HG03039 (cell line): Measurements from ENCODE around the gene TMEM208.

Experiments
- ATAC-seq: cut with Tn5 transposase; IDR thresholded peaks from one replicate; pipeline ENCODE4 v1.9.1; 2021; ENCODE audit warnings: mild to moderate bottlenecking, moderate library complexity; ENCODE audit not compliant: unreplicated experiment

Gene TMEM208

GRCh38 chr16:67226804-67227566, at the start of gene TMEM208:
Gene TMEM208, plus strand, starts transcription at chr16:67227130. Its CDS starts 89 bp downstream, at chr16:67227219.
- peak; percentile 78 for ATAC-seq

DNA sequence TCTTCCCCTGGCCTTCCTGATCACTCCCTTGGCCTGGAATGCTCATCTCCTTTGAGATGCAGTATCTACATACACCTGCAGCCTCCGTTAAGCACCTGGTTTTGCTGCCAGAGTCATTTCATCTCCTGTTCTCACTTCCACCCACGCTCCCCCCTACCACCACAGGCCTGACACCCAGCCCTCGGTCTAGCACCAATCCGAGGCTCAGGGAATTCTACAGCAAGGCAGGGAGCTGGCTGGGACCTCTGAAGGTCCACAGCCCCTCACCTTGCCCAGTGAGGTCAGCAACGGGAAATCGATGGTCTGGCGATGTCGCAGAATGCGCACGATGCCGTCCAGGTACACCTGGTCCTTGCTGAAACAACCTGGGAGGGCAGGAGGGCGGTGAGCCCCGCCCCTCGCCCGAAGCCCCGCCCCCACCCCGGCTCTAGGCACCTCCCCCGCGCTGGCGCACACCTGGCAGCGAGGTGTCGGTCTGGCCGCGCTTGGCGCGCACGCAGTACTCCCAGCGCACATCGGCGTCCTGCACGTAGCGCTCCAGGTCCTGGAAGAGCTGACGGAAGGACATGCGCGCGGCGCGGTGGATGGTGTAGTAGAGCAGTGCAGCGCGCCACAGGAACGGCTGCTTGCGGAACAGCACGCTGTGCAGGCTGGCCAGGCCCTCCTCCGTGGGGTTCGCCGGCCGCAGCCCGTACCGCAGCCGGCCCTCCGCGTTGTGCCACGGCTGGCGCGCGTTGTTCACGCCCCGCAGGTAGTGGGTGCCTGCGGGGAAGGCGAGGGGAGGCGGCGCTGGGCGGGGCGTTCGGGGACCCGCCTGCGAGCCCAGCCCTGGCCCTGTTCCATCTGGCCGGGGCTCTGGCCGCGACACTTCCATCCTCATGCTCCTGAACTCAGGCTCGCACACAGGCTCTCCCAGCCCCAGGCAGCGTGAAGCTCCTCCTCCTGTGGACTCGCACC, 48.9 kb upstream of the TMEM208 start:
- ATAC-seq = no peak

GRCh38 chr16:67179421-67180080, 47.4 kb upstream of the TMEM208 start:
- no peak for ATAC-seq

GRCh38 chr16:67180166-67180565, 46.8 kb upstream of the TMEM208 start:
- ATAC-seq = no peak

DNA sequence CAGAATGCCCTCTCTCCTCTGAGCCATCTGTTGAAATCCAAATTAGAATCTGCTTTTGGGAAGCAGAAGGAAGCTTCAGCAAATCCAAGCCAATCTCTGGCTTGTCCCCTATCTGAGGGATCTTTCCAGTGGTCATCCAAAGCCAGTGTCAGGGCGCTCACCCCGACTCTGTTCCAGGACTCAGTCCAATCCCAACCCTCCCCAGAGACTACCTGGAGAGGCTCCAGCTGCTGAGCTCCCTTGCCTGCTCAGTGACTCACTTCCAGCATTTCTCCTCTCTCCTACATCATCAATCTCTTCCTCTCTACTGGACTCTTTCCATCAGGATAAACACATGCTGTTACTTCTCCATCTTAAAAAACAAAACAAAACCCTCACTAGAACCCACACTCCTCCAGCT, 45.6 kb upstream of the TMEM208 start:
- no peak for ATAC-seq

- ATAC-seq = no peak
These were observed 44.6 kb upstream of the TMEM208 start for GRCh38 chr16:67182288-67182687.

DNA sequence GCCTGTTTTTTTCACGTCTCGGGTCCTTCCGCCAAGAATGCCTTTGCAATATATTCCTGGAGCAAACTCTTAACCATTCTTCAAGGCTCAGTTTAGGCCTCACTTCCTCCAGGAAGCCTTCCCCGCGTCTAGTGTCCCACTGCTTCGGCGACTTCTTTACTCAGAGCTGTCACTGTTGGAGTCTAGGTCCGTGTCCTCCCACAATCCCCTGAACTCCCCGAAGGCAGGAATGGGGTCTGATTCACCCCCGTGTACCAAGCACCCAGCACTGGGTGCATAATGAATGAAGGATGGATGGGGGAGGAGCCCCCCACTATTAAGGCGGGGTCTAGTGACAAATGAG, 43.7 kb upstream of the TMEM208 start:
- no peak for ATAC-seq

- ATAC-seq = peak; percentile 86
These were observed 43.1 kb upstream of the TMEM208 start, which contains the start of gene MATCAP1 for GRCh38 chr16:67183627-67184452. Gene MATCAP1, minus strand, starts transcription at chr16:67183963. Its CDS starts 3,353 bp downstream, at chr16:67180610.

DNA sequence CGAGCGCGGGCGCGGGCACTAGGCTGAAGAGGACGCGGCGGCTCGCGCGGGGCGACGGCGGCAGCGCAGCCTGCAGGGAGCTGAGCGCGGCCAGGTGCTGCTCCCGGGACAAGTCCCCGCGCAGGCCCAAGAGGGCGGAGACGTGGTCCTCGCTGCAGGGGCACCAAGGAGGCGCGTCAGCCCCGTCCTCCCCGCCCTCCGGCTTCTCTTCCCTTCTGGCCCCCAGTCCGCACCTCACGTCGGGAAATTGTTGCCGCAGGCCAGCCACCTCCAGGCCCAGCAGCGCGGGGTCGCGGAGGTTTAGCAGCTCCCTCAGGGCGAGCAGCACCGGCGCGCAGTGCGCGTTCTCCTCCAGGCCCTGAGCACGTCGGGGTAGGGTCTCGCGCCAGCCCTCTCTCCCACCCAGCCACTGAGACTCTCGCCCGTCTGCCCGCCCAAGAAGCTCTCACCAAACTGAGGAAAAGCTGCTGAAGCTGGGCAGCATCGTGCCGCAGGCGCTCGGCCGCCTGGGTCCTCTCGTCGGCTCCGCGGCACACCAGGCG, 42.4 kb upstream of the TMEM208 start:
- no peak for ATAC-seq

DNA sequence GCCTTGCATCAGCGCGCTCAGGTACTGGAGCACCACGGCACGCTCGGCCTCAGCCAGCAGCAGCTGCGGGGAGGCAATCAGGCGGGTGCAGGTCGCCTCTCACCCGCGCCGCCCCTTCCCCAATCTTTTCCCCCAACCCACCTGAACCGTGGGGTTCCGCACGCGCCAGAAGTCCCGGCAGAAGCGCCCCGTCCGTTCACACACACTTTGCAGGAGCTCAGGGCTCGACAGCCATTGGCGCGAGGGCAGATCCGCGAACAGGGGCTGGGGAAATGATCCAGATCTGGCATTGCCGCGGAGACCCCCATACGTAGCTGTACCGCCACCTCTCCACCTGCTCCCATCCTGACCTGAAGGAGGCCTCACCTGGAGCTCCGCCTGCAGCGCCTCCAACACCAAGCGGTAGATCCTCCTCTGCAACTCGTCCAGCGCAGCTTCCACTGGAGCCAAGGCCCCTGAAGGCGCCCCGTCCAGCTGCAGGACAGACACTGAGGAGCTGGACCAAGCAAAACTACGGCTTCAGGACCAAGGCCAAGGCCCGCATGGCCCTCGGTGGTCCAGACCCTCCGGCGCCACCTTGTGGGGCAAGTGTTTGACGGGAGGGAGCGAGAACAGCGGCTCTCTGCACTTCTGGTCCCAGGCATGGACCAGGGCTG, 41.8 kb upstream of the TMEM208 start:
- ATAC-seq = no peak

DNA sequence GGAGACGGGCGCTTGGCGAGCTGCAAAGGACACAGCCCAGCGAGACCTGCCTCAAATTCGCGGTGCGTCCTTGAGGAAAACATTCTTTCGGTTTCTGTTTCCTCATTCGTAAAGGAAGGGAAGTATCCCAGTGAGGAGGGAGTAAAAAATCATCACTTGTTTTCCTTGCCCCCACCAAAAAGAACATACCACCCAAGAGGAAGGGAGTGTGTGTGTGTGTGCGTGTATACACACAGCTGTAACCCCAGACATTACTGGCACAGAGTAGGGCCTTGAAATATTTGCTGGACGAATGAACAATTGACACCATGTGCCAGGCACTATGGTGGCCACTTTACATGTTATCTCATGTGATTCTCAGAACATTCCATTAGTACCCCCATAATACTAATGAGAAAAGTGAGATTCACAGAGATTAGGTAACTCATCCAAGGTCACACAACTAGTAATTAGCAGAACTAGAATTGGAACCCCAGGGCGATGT, 41.2 kb upstream of the TMEM208 start:
- ATAC-seq = no peak

GRCh38 chr16:67186550-67186950, 40.4 kb upstream of the TMEM208 start:
- no peak for ATAC-seq

DNA sequence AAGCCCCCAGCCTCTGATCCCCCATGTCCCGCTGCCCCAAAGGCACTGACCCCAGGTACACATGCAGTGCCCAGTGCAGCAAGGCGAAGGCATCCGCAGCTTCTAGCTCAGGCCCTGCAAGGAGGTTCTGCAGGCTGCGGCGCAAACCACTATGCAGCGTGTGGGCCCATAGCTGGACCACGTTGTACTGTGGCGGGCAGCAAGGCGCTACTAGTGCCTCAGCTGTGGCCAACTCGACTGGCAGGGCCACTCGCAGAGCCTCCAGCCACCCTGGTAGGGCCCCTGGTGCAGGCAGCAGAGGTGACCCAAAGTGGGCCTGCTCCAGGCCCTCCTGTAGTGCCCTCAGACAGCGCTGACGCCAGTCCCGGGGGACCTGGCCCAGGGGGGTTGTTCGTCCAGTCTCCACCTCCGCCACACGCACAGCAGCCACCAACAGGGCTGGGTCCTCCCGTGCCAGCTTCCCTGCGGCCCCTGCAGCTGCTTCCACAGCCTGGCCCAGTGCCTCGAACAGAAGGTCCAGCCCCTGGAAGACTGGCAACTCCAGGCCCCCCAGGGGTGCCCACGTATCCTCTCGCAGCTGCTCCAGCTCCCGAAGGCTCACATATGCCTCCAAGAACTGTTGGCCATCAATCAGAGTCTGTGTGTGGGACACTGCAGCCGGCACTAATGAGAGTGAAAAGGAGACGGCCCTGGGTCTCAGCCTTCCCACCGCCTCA, 39.6 kb upstream of the TMEM208 start:
- ATAC-seq = no peak

- no peak for ATAC-seq
These were observed 38.6 kb upstream of the TMEM208 start for GRCh38 chr16:67188323-67188722.

DNA sequence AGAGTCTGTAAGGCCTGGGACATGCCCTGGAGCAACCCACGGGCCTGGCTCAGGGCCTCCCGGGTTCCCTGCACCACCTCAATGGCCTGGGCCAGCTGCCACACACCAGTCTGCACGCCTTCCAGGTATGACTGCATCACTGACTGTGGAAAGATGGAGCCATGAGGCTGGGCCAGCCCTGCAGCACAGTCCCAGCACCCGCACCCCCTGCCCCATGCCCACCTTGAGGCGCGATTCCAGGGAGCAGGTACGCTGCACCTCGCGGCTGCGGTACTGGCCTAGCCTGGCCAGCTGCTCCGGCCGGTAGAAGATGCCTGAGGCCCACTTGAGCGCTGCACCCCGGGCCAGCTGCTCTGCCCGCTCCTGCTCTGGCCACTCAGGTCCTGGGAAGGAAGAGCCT, 38.1 kb upstream of the TMEM208 start:
- no peak for ATAC-seq

DNA sequence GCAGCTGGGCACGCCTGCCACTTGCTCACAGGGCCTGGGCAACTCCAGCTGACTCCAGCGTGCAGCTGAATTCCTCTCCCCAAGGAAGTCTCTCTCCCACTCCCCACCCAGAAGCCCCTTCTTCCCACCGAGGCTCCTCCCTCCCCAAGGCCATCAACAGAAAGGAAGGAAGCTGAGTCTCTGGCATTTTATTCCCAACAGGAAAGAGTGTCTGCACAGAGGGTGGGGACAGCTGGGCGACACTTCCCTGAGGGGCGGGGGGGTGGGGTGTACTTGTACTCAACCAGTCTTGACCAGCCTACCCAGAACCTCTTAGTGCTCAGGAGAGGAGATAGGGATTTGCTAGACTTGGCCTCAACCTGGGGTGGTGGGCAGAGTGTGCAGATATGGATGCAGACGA, 36.9 kb upstream of the TMEM208 start, which contains the start of gene EXOC3L1:
Gene EXOC3L1 (minus strand): TSS at position 96 of the 400 bp plus-strand sequence. CDS start 460 bp downstream, outside the sequence.
- no peak for ATAC-seq

GRCh38 chr16:67190448-67191399, 36.2 kb upstream of the TMEM208 start:
- ATAC-seq = no peak
